GM10266 (cell line): ENCODE data around the gene CTNNA2.

Experiments used
- DNase-seq: peaks from one replicate; pipeline ENCODE4 v3.0.0; 2012; ENCODE audit errors: extremely low spot score
- CTCF ChIP-seq: IDR thresholded peaks from 2 replicates; pipeline ENCODE4 v1.5.1; 2012; ENCODE audit warnings: mild to moderate bottlenecking, low read depth; ENCODE audit not compliant: control insufficient read depth, insufficient read depth; ENCODE audit errors: missing control alignments

Gene CTNNA2

GRCh38 chr2:79994161-79994560 lies 481.3 kb downstream of the CTNNA2 start:
- DNase-seq: no peak
- TF ChIP-seq CTCF: no peak

- TF ChIP-seq CTCF: no peak
- DNase-seq: no peak
These were observed 482.1 kb downstream of the CTNNA2 start for GRCh38 chr2:79994965-79995364.

- no peak for TF ChIP-seq CTCF
- no peak for DNase-seq
These were observed 483.9 kb downstream of the CTNNA2 start for GRCh38 chr2:79996709-79997108.

GRCh38 chr2:80001701-80002101 lies 488.9 kb downstream of the CTNNA2 start:
- TF ChIP-seq CTCF: no peak
- DNase-seq: no peak

- no peak for DNase-seq
- no peak for TF ChIP-seq CTCF
These were observed 489.3 kb downstream of the CTNNA2 start for GRCh38 chr2:80002112-80002511.

- no peak for DNase-seq
- TF ChIP-seq CTCF: no peak
These were observed 489.8 kb downstream of the CTNNA2 start for GRCh38 chr2:80002568-80003157.

GRCh38 chr2:80007777-80008503 lies 495.1 kb downstream of the CTNNA2 start:
- DNase-seq: no peak
- TF ChIP-seq CTCF: no peak
